ENCODE results near the gene PIGO.

DNA sequence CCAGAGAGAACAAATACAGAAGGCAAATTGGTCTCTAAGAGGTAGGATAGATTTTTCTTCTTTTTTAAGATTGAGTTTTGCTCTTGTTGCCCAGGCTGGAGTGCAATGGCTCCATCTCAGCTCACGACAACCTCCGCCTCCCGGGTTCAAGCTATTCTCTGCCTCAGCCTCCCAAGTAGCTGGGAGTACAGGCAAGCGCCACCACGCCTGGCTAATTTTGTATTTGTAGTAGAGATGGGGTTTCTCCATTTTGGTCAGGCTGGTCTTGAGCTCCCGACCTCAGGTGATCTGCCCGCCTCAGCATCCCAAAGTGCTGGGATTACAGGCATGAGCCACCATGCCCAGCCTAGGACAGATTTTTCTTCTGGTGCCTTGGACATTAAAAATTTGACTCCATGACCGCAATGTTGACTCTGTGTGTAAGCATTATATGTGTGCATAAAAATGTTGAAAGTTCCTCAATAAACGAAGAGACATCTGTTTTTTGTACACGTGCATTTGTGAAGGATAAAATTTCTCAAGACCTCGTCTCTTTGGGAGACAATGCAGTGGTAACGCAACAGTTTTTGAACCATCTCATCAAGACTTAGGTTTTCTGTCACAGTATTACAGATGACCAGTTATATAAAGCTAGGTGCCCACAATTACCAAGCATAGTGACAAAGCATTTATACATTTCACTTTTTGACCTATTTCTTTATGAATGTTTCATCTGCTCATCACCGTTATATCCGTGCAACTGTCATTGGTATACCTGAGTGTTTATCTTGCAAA, 41.3 kb downstream of the PIGO start:
- TF ChIP-seq POLR2A (IDR thresholded peaks at IDR 0.05) (no peak), CTCF (IDR thresholded peaks at IDR 0.05) (no peak)

All from body of pancreas (tissue), 4 donors.